Raji (cell line): ENCODE measurements around the gene VPS35L.

Experiments used
- POLR2A ChIP-seq: IDR thresholded peaks from 2 replicates; pipeline ENCODE4 v1.6.1; 2011; ENCODE audit warnings: low read depth, low read length, control low read depth; ENCODE audit not compliant: insufficient read depth

Gene VPS35L

GRCh38 chr16:19657831-19658230 lies 102.3 kb downstream of the VPS35L start:
- no peak for TF ChIP-seq POLR2A

DNA sequence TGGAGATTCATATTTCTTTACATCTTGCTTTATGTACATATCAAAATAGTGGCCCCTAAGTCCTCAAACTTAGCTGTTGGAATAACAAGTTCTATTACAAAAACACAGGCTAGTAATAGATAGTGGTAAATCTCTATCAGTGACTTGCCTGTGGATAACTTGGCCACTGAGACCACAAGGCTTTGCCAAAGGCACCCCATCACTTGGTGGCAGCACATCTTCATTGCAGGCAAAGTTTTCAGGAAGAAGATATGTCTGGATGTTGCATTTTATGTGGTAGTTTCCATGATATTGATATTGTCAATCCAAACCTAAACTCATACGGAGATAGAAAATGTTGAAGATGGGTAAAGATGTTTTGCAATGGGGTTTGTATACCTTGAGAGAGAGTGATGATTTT lies 104.1 kb downstream of the VPS35L start:
- no peak for TF ChIP-seq POLR2A

GRCh38 chr16:19660432-19660831 lies 104.9 kb downstream of the VPS35L start:
- no peak for TF ChIP-seq POLR2A

DNA sequence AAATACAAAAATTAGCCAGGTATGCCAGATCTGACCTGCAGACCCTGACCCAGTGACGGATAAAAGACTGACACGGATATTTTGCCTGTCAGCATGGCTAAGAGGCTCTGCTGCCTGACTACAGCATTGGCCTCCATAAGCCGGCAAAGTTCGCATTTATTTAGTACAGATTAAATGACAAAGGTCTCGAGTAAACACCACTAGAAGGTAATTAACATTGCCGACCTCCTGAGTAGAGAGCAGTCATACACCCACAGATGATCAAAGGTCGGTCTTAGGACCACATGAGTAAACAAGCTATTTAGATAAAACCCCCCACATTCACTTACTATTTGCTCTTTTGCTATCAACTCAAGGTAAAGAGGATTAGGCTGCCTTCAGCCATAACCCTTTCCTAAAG lies 106.8 kb downstream of the VPS35L start:
- TF ChIP-seq POLR2A, result no peak

- TF ChIP-seq POLR2A, result no peak
These were observed 108.7 kb downstream of the VPS35L start for GRCh38 chr16:19664166-19664565.

DNA sequence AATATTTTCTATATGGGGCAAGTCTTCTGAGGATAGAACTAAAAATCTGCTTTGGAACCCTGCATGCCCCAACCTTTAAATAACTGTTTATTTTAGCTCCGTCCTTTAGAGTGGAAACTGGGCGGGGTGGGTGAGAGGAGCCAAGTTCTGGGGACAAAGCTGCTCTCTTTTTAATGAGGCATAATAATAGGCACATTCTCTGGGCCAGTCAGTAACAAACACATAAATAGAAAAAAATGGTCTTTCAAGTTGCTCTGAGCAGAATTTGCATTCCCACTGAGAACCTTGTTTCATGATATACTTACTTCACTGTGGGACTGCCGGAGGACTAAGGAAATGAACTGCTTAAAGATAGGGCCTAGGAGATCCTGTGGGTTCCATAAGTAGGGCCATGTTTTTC lies 111.0 kb downstream of the VPS35L start:
- no peak for TF ChIP-seq POLR2A

GRCh38 chr16:19672378-19672777 lies 116.9 kb downstream of the VPS35L start:
- no peak for TF ChIP-seq POLR2A

DNA sequence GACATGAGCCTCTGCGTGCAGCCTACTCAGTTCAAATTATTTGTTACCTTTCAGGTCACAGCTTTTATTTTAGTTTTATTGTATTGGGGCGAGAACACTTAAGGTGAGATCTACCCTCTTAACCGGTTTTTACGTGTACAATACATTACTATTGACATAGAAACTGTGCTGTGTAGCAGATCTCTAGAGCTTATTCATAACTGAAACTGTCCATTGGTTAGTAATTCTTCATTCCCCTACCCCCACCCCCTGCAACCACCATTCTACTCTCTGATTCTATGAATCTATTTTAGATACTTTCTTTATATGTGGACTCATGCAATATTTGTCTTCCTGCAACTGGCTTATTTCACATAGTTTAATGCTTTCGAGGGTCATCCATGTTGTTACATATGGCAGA lies 119.0 kb downstream of the VPS35L start:
- no peak for TF ChIP-seq POLR2A

DNA sequence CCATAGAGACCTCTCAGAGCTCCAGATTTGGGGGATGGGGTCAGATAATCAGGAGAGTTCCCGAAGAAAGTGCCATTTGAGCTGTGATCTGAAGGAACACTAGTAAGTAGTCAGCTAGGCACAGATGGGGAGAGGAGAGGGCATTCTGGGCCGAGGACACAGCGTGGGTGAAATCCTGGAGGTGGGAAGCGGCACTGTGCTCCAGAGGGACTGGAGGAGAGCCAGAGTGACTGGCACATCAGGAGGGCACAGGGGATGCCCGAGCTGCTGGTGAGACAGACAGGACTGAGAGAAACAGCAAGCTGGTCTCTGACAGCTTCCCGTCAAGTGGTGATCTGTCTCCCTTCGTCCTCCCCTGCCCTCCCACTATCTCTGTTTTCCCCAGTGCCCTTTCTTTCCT lies 121.9 kb downstream of the VPS35L start:
- no peak for TF ChIP-seq POLR2A

- no peak for TF ChIP-seq POLR2A
These were observed 123.3 kb downstream of the VPS35L start for GRCh38 chr16:19678804-19679203.

DNA sequence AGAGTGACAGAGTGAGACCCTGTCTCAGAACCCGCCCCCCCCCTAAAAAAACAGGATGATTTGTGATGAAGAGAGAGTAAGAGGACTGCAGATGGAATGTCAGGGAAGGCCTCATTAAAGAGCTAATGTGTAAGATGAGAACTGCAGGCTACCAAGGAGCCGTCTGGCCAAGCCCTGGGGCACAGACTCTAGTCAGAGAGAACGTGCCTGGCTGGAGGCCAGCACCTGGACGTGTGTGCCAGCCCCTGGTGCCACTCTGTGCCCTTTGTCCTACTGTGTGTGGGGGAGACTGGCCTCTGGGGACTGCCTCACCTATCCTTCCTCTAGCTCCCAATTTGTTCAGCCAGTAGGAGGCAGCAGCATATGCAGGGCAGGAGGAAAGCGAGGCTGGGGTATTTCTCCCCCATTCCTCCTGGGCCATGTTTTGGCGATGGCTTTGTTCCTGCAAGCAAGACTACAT lies 125.4 kb downstream of the VPS35L start:
- no peak for TF ChIP-seq POLR2A

- TF ChIP-seq POLR2A, result no peak
These were observed 126.1 kb downstream of the VPS35L start for GRCh38 chr16:19681637-19682036.

GRCh38 chr16:19683453-19684236 lies 128.1 kb downstream of the VPS35L start:
- no peak for TF ChIP-seq POLR2A

DNA sequence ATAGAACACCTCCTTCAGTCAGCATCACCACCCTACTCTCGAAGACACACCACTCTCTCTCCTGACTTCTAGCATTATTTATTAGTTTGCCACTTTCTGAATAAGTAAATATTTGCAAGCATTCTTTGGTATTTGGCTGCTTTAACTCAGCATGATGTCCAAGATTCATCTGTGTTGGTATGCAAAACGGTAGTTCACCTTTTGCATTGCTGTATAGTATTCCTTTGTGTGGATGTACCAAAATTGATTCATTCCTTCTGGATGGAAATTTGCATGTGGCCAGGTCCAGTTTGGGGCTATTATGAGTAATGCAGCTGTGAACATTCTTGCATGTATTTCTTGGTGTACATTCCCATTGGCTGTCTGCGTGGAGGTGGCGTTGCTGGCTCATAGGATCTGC lies 129.7 kb downstream of the VPS35L start:
- no peak for TF ChIP-seq POLR2A

DNA sequence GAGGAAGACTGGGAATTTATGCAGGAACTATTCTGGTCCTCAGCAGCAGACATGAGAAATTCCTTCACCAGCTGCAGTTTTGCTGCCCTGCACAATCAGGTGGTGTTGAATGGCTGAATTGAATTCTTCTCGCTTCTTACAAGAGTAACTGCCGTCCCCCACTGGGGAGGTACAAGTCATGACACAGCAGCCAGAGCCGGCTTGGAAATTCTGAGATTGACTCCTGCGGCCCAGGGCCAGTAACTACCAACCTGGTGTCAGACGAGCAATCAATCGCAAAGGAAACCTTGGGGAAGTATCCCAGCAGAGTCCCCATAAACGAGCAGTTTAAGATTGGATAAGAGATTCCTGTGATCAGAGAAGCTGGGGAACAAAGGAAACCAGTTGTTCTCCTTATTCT lies 131.8 kb downstream of the VPS35L start:
- TF ChIP-seq POLR2A, result no peak

GRCh38 chr16:19688396-19689024 lies 133.0 kb downstream of the VPS35L start:
- TF ChIP-seq POLR2A, result no peak
